HepG2 (cell line): ENCODE results near the gene PEPD.
"Not testable (repeated sequence)": the region's sequence is repeated elsewhere in the genome, so short reads cannot be mapped to it uniquely, and the experiment has no call there.

Experiments
- TAF1 ChIP-seq: sonication (generic); formaldehyde crosslinking; IDR thresholded peaks from 2 replicates; pipeline ENCODE4 v1.4.0; 2020; ENCODE audit warnings: missing genetic modification reagents
- ZC3H4 ChIP-seq: sonication (generic); formaldehyde crosslinking; IDR thresholded peaks from 2 replicates; pipeline ENCODE4 v1.4.0; 2020; ENCODE audit warnings: missing genetic modification reagents, borderline replicate concordance
- TF ChIP-seq, protein P1 (sequence below): IDR thresholded peaks from 2 replicates; pipeline ENCODE4 v1.6.1; 2016; ENCODE audit warnings: missing compliant biosample characterization, missing genetic modification reagents, borderline replicate concordance

DNA sequence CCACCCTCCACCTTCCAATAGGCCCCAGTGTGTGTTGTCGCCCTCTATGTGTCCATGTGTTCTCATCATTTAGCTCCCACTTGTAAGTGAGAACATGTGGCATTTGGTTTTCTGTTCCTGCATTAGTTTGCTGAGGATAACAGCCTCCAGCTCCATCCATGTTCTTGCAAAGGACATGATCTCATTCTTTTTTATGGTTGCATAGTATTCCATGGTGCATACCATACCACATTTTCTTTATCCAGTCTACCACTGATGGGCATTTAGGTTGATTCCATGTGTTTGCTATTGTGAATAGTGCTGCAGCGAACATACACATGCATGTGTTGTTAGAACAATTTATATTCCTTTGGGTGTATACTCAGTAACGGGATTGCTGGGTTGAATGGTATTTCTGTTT, 42.0 kb downstream of the PEPD start:
- TF ChIP-seq, protein P1, sequence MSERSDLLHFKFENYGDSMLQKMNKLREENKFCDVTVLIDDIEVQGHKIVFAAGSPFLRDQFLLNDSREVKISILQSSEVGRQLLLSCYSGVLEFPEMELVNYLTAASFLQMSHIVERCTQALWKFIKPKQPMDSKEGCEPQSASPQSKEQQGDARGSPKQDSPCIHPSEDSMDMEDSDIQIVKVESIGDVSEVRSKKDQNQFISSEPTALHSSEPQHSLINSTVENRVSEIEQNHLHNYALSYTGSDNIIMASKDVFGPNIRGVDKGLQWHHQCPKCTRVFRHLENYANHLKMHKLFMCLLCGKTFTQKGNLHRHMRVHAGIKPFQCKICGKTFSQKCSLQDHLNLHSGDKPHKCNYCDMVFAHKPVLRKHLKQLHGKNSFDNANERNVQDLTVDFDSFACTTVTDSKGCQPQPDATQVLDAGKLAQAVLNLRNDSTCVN (CRISPR knock-in tag): not testable (repeated sequence)
- TF ChIP-seq TAF1 (CRISPR knock-in tag); ZC3H4: not testable (repeated sequence)
